Uterus (tissue), 4 donors: ENCODE data around the gene TXNL4B. TPM values are rescaled to one million over a fixed set of nuclear protein-coding genes. Genes with fewer than 3 reads are reported as not detected.
"Not testable (repeated sequence)": the region's sequence is repeated elsewhere in the genome, so short reads cannot be mapped to it uniquely, and the experiment has no call there.

Source experiments
- DNase-seq, 2 donors: peaks; one replicate each; pipeline ENCODE4 v3.0.0-alpha.2; 2019 to 2020
- H3K27ac ChIP-seq, 2 donors: fragments of 200-600 bp; sonication (generic); 1 replicate in 1 of 2; 2 replicates in 1 of 2; pipeline ENCODE4 v1.5.1; 2016 to 2018
- H3K27me3 ChIP-seq, 2 donors: fragments of 200-600 bp; sonication (generic); one replicate each; pipeline ENCODE4 v1.5.1; 2018 to 2019; ENCODE audit warnings: control low read depth in 1 of 2
- H3K36me3 ChIP-seq, 2 donors: fragments of 200-600 bp; sonication (generic); one replicate each; pipeline ENCODE4 v1.5.1; 2019; ENCODE audit warnings: control low read depth in 1 of 2
- H3K4me1 ChIP-seq, 2 donors: fragments of 200-600 bp; sonication (generic); one replicate each; pipeline ENCODE4 v1.5.1; 2018 to 2019; ENCODE audit warnings: control low read depth in 1 of 2
- H3K4me3 ChIP-seq, 2 donors: fragments of 200-600 bp; sonication (generic); 1 replicate in 1 of 2; 2 replicates in 1 of 2; pipeline ENCODE4 v1.5.1; 2018 to 2019; ENCODE audit warnings: mild to moderate bottlenecking in 1 of 2
- H3K9me3 ChIP-seq, 2 donors: fragments of 200-600 bp; sonication (generic); one replicate each; pipeline ENCODE4 v1.5.1; 2019; ENCODE audit warnings: control low read depth in 1 of 2
- POLR2A ChIP-seq, 2 donors: fragments of 450-650 bp; IDR thresholded peaks; one replicate each; pipeline ENCODE4 v1.6.1; 2016; ENCODE audit warnings: antibody characterized with exemption in 2 of 2, mild to moderate bottlenecking in 1 of 2, moderate library complexity in 1 of 2
- intact Hi-C: fragments of 100-400 bp; cut with DNase I; formaldehyde crosslinking; loops from one replicate; pipeline ENCODE4 v1.15.1; 2023; ENCODE audit warnings: low total_unique reads
- total RNA-seq, 4 donors: library from RNA; depleted of rRNA in 3 of 4; stranded (reverse); fragments of >200 nt in 3 of 4; gene quantifications; one replicate each; pipeline versions ENCODE4 v1.1.0 to v1.2.4, GENCODE V29; 2014 to 2023
- TF ChIP-seq, protein P1 (sequence below), 4 experiments: fragments of 200-600 bp in 2 of 4; fragments of 450-650 bp in 2 of 4; sonication (generic) in 2 of 4; IDR thresholded peaks; one replicate each; pipeline ENCODE4 v1.5.1; 2016 to 2019; ENCODE audit warnings: antibody characterized with exemption in 4 of 4, mild to moderate bottlenecking in 2 of 4, moderate library complexity in 1 of 4
- donor health status: DM: yes; HTN: yes; CAD: no.

TXNL4B gene
- total RNA-seq, 4 donors from 2014 or later = 1.2 to 54.1 (median 14.9) TPM

DNA sequence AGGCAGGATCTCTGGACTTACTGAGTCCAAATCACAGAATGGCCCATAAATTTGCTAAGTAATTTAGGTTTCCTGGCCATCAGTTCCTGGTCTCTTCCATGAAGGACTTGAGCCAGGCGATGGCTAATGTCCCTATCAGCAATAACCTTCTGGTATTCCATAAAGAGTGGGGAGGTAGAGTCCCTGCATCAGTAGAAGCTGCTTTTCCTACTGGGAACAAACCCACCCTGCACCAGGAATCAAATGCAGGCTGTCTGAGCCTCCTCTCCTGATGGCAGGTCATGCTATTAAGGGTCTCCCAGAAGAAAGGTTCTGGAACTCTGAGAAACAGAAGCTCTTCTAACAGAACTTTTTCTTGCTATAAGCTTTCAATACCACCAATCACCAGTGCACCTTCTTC, 31.9 kb downstream of the TXNL4B start:
- no peak overlapping the region for H3K27ac ChIP-seq
- no peaks in the 10 kb centered on the region for H3K4me1 ChIP-seq
- intact Hi-C loops = no loop called here
- H3K9me3 ChIP-seq = no peaks in the 10 kb centered on the region
- DNase-seq = no peak
- H3K36me3 ChIP-seq = no peaks in the 10 kb centered on the region
- TF ChIP-seq, protein P1, sequence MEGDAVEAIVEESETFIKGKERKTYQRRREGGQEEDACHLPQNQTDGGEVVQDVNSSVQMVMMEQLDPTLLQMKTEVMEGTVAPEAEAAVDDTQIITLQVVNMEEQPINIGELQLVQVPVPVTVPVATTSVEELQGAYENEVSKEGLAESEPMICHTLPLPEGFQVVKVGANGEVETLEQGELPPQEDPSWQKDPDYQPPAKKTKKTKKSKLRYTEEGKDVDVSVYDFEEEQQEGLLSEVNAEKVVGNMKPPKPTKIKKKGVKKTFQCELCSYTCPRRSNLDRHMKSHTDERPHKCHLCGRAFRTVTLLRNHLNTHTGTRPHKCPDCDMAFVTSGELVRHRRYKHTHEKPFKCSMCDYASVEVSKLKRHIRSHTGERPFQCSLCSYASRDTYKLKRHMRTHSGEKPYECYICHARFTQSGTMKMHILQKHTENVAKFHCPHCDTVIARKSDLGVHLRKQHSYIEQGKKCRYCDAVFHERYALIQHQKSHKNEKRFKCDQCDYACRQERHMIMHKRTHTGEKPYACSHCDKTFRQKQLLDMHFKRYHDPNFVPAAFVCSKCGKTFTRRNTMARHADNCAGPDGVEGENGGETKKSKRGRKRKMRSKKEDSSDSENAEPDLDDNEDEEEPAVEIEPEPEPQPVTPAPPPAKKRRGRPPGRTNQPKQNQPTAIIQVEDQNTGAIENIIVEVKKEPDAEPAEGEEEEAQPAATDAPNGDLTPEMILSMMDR (IDR thresholded peaks at IDR 0.05) = no peak
- no peak for TF ChIP-seq POLR2A (IDR thresholded peaks at IDR 0.05)
- no peak overlapping the region for H3K4me3 ChIP-seq
- H3K27me3 ChIP-seq = no peaks in the 10 kb centered on the region

DNA sequence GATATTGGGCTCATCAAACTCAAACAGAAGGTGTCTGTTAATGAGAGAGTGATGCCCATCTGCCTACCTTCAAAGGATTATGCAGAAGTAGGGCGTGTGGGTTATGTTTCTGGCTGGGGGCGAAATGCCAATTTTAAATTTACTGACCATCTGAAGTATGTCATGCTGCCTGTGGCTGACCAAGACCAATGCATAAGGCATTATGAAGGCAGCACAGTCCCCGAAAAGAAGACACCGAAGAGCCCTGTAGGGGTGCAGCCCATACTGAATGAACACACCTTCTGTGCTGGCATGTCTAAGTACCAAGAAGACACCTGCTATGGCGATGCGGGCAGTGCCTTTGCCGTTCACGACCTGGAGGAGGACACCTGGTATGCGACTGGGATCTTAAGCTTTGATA, 33.0 kb downstream of the TXNL4B start:
- no peak for DNase-seq
- H3K36me3 ChIP-seq = no peaks in the 10 kb centered on the region
- H3K4me1 ChIP-seq = no peaks in the 10 kb centered on the region
- H3K9me3 ChIP-seq = no peaks in the 10 kb centered on the region
- H3K4me3 ChIP-seq = no peak overlapping the region
- no peak for TF ChIP-seq POLR2A (IDR thresholded peaks at IDR 0.05)
- TF ChIP-seq, protein P1 (IDR thresholded peaks at IDR 0.05) = no peak
- intact Hi-C loops = no loop called here
- H3K27me3 ChIP-seq = no peaks in the 10 kb centered on the region
- H3K27ac ChIP-seq = no peak overlapping the region

DNA sequence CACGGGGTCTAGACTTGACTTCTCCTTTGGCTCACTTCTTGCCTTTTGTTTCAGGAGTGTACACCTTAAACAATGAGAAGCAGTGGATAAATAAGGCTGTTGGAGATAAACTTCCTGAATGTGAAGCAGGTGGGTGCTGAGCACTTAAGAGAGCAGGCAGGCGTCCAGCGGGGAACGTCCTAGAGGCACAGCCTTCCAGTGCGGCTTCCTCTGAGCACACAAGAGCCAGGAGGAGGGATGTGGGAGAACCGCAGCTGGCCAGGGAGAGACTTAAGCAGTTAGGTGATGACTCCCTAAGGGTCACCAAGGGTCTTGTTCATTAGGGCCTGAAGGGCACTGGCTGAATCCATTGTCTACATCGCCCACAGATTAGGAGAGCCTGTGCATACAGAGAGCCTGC, 34.4 kb downstream of the TXNL4B start:
- H3K36me3 ChIP-seq, H3K4me1 ChIP-seq, H3K27ac ChIP-seq, DNase-seq, H3K4me3 ChIP-seq, intact Hi-C loops, H3K27me3 ChIP-seq, H3K9me3 ChIP-seq: not testable (repeated sequence)

DNA sequence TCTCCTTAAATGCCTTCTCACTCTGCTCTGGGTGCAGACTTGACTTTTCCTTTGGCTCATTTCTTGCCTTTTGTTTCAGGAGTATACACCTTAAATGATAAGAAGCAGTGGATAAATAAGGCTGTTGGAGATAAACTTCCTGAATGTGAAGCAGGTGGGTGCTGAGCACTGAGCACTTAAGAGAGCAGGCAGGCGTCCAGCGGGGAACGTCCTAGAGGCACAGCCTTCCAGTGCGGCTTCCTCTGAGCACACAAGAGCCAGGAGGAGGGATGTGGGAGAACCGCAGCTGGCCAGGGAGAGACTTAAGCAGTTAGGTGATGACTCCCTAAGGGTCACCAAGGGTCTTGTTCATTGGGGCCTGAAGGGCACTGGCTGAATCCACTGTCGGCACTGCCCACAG, 36.1 kb downstream of the TXNL4B start:
- H3K9me3 ChIP-seq, H3K36me3 ChIP-seq, DNase-seq, H3K27ac ChIP-seq, intact Hi-C loops, H3K4me3 ChIP-seq, H3K27me3 ChIP-seq, H3K4me1 ChIP-seq: not testable (repeated sequence)

DNA sequence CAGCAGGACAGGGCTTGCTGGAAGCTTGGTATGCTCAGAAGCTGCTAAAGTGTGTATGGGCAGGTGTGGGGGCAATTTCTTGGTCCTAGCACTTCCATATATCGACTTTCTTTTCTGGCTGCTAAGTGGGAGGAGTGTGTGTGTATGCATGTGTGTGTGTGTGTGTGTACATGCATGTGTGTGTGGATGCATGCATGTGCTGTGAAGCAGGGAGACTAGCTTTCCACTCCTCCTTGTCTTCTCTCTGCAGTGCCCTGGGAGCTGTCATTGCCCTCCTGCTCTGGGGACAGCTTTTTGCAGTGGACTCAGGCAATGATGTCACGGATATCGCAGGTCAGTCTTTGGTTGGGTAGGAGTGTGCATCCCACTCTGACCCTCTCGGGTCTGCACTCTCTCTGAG, 37.5 kb downstream of the TXNL4B start:
- H3K4me3 ChIP-seq = no peak overlapping the region

DNA sequence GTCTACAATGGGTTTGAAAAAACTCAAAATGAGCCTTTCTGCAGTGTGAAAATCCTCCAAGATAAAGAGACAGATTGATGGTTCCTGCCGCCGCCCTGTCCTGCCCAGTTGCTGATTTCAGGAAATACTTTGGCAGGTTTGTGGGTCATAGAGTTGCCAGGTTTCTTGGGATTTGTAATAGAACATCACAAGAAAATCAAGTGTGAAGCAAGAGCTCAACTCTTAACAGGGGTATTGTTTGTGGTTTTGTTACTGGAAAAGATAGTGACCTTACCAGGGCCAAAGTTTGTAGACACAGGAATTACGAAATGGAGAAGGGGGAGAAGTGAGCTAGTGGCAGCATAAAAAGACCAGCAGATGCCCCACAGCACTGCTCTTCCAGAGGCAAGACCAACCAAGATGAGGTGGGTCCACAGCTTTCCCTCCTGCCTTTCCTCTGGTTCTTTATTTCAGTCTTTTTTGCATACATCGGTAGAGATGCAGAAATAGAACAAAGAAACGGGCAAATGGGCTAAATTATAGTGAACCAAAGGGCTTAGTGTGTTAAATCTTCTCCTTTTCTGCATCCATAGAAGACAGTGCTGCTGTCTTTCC, 39.1 kb downstream of the TXNL4B start, which contains the start of gene HP:
Gene HP (plus strand): TSS at position 252 of the 594 bp plus-strand sequence. CDS start 148 bp downstream, at position 400.
- H3K27me3 ChIP-seq, intact Hi-C loops, DNase-seq, H3K4me1 ChIP-seq, H3K27ac ChIP-seq, H3K9me3 ChIP-seq, H3K36me3 ChIP-seq, H3K4me3 ChIP-seq: not testable (repeated sequence)

More for the DNA sequence above, 37.5 kb downstream of the TXNL4B start:
- intact Hi-C loops = no loop called here
- Histone ChIP-seq H3K9me3 (no peaks in the 10 kb centered on the region), H3K27ac (no peak overlapping the region), H3K4me1 (no peaks in the 10 kb centered on the region), H3K36me3 (no peaks in the 10 kb centered on the region), H3K27me3 (no peaks in the 10 kb centered on the region)
- TF ChIP-seq, protein P1 (IDR thresholded peaks at IDR 0.05) = no peak
- TF ChIP-seq POLR2A (IDR thresholded peaks at IDR 0.05) = no peak
- no peak for DNase-seq

DNA sequence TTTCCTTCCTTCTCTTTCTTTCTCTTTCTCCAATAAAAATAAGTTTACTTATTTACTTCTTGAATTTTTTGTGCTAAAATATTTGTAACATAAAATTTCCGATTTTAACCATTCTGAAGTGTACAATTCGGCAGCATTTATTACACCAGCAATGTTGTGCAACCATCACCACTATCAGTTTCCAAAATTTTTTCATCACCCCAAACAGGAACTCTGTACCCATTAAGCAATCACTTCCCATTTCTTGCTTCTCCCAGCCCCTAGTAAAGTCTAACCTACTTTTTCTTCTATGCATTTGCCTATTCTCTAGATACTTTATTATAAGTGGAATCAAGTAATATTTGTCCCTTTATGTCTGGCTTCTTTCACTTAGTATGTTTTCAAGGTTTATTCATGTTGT, 41.6 kb downstream of the TXNL4B start:
- intact Hi-C loops = no loop called here

More for the DNA sequence above, 41.6 kb downstream of the TXNL4B start:
- Histone ChIP-seq H3K27ac (no peak overlapping the region), H3K4me3 (no peak overlapping the region), H3K27me3 (no peaks in the 10 kb centered on the region), H3K36me3 (no peaks in the 10 kb centered on the region), H3K9me3 (no peaks in the 10 kb centered on the region), H3K4me1 (no peaks in the 10 kb centered on the region)
- no peak for DNase-seq
- TF ChIP-seq, protein P1 (IDR thresholded peaks at IDR 0.05) = no peak
- no peak for TF ChIP-seq POLR2A (IDR thresholded peaks at IDR 0.05)
